ENCODE measurements around the gene RTP2.
"Not testable (repeated sequence)": the region's sequence is repeated elsewhere in the genome, so short reads cannot be mapped to it uniquely, and the experiment has no call there.

The RTP2 gene

DNA sequence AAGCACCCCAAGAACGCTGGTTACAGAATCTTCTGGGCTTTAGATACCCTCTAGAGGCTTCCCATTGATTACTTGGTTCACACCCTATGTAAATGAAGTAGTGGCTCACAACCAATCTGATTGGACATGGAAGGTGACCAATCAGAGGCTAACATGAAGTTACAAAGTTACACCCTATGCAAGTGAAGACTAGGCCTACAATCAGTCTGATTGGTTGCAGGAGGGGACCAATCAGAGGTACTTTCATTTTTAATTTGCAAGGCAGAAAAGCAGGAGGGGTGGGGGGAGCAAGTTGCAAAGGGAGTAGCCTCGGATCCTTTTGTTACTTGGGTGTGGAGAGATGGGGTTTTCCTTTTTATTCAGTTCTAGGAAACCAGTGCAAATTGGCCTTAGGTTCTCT is 11.1 kb upstream of the RTP2 start:
- DNase-seq (ENCODE audit: low read depth in 2 of 2), result no peak

DNA sequence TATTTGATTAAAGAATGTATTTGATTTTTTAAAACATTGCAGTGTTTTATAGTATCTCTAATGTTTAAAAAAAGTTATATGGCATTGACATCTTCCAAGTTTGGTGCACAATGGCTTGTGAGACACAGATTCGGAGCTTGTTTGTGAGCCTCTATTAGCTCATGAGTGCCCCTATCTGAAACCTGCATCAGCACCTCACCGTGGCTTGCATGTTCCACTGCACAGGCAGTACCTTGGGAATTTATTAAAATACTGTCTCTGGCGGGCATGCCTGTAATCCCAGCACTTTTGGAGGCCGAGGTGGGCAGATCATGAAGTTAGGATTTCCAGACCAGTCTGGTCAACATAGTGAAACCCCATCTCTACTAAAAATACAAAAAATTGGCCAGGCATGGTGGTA is 6.8 kb upstream of the RTP2 start:
- no peak for DNase-seq (ENCODE audit: low read depth in 2 of 2)

DNA sequence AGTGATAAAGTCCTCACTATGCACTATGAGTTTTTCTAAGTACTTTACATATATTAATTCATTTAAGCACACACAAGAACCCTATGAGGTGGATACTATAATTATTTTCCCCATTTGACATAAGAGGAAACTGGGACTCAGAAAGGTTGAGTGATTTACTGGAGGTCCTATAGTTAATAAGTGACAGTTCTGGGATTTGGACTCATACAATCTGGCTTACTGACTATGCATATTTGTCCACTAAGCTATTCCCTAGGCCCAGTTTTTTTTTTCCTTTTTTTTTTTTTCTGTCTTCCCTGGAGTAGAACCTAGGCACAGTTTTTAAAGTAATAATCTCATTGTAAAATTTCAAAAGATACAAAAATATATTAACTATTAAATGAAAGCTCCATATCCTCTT is 6.3 kb upstream of the RTP2 start:
- no peak for DNase-seq (ENCODE audit: low read depth in 2 of 2)

DNA sequence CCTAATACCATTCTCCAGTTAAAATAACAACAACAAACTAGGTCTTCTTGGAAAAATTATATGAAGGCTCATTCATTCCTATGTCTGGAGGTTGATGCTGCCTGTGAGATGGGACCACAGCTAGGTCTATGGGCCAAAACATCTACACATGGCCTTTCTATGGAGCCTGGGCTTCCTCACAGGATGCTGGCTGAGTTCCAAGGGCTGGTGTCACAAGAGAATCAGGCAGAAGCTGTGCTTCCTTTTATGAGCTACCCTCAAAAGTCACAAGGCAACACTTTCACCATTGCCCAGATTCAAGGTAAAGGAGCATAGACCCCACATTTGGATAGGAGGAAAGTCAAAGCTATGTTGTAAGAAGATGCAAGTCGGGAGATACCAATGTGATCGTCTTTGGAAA is 4.6 kb upstream of the RTP2 start:
- DNase-seq (ENCODE audit: low read depth in 2 of 2), result no peak

DNA sequence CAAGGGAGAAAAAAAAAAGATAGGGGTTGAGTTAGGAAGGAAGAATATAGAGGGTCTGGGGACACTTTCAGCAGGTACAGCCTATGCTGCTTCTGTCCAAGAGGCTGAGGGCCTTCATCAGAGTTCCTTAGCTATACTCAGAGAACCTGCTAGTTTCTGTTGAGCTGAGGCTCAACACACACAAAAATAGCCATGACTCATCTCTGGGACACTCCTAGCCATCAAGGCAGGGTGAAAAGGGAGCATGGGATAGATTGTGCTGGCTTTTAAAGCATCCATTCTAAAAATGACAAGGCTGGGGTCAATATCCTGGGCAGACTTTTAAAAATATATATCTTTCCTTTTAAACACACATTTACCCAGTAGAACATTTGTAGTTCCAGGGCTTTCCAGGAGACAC is 2.8 kb upstream of the RTP2 start:
- no peak for DNase-seq (ENCODE audit: low read depth in 2 of 2)

DNA sequence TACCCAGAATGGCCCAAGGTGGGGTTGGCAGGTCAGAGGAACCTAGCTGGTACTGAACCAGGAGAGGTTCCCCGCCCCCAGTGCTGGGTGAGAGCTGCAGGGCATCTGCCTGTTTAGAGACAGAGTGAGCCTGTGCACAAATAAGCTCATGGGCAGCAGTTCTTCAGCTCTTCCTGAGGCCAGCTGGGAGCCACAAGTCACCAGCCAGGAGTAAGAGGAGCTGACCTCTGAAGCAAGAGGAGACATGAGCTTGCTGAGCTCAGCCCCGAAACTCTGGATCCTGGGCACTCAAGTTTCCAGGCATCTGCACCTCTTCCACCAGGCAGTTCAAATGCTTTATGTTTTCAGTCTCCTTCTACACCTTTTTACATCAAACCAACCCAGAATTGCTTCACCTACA is 2.1 kb downstream of the RTP2 start:
- DNase-seq (ENCODE audit: low read depth in 2 of 2), result no peak

DNA sequence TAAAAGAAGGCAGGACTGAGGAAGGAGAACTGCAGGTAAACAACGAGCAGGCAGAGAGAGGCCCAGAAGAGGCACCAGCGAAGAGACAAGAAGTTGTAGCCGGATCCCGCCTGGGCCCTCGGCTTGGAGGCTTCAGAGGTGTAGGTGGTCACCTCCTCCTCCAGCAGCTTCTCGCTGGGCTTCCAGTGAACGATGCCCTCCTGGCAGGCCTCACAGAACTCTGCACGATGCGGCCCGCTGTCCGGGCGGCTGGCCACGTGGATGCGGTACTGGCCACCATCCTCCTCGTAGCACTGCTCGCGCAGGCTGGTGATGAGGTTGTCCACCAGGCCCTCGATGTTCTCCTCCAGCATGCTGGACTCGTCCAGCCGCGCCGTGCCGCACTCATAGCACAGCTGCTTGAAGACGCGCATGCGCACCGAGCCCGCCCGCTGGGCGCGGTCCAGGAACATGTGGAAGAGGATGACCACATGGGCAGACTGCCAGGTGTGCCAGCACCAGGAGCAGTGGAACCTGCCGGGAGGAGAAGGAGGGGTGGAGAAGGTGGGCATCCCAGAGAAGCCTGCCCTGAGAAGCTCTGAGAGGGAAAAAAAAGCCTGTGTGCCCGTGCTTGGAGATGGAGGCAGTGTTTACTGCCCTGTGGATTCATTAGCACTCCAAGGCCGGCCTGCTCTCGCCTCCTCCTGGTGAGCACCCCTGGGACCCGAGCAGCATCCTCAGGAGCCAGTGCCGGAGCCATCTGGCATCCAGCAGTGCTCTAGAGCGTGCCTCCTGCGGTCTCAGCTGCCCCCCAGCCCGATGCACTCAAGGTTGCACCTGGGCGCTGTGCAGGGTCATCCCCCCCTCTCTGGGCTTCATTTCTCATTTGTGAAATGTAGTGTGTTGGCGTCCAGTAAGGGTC is 3.6 kb downstream of the RTP2 start:
- no peak for DNase-seq (ENCODE audit: low read depth in 2 of 2)

DNA sequence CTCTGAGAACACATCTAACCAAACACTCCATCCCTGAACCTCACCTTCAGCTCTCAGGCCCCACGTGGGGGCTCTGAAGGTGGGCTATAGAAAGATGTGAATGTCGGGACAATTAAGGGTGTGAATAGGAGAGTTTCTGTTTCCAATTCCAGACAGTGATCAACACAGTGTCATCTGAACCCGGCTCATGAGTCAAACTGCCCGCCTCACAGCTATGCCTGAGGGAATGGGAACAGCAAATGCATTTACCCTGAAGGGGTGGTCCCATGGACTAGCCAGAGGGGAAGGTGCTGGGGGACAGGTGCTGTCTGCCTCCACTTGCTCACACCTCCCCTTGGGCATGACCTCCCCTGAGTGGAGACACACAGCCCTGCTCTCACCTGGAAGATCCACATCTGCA is 6.3 kb downstream of the RTP2 start:
- DNase-seq (ENCODE audit: low read depth in 2 of 2), result no peak

DNA sequence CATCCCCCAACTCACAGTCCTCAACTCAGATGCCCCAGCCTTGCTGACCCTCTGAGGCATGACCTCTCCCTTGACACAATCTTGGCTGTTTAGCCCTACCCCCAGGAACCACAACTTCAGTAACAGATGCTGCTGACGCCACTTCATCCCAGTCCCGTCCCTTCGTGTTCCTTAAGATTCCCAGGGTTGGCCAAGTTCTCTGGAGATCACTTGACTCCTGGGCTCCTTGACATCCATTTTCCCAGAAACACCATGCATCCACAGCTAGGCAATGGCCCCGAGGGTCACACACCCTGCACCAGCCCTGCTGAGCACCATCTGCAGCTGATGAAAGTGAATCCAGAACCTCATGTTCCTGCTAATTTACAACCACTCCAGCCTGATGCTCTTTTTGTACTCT is 6.9 kb downstream of the RTP2 start:
- DNase-seq (ENCODE audit: low read depth in 2 of 2), result no peak

DNA sequence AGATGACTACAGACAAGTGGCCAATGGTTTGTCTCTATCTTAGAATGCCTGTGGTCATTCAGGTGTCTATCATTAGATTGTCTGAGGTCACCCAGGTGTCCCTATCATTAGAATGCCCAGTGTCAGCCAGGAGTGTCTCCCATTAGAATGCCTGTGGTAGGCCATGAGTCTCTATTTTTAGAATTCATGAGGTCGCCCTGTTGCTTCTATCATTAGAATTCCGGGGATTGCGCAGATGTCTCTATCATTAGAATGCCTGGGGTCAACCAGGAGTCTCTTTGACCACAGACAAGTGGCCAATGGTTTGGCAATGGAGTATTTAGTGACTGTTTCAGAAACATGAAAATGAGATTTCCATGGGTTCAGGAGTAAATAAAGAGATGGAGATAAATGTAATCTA is 7.6 kb downstream of the RTP2 start:
- no peak for DNase-seq (ENCODE audit: low read depth in 2 of 2)

DNA sequence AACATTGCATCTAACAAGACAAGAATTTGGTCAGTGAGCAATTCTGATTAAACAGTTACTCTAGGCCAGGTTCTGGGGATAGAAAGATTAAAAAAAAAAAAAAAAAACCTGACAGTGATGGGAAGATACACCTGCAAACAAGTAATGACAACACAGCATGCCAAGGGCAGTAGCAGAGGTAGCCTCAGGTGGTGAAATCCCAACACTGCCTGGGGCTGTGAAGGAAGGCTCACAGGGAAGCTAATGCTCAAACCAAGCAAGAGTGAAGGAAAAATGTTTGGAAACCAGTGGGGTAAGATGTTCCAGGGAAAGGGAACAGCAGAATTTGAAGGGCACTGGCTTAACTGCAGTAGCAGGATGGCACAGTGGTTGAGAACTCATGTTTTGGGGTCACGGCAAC is 8.9 kb downstream of the RTP2 start:
- no peak for DNase-seq (ENCODE audit: low read depth in 2 of 2)

DNA sequence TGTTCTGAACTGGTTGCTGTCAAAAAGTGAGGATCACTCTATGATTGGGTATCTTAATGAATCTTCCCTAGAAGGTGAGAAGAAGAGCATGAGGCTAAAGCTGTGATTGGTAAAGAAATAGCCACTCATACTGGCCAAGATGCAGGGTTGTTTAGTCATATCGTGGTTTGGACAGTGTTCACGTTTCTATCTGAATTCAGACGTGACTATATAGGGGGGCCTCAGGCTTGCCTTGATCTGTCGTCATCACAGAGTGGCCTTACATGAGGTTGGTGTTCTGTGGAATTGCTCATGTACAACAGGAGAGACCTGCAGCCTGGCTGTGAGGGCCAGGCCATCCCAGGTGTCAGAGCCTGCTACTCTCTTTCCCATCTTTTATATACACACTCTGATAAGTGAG is 12.4 kb downstream of the RTP2 start:
- no peak for DNase-seq (ENCODE audit: low read depth in 2 of 2)

DNA sequence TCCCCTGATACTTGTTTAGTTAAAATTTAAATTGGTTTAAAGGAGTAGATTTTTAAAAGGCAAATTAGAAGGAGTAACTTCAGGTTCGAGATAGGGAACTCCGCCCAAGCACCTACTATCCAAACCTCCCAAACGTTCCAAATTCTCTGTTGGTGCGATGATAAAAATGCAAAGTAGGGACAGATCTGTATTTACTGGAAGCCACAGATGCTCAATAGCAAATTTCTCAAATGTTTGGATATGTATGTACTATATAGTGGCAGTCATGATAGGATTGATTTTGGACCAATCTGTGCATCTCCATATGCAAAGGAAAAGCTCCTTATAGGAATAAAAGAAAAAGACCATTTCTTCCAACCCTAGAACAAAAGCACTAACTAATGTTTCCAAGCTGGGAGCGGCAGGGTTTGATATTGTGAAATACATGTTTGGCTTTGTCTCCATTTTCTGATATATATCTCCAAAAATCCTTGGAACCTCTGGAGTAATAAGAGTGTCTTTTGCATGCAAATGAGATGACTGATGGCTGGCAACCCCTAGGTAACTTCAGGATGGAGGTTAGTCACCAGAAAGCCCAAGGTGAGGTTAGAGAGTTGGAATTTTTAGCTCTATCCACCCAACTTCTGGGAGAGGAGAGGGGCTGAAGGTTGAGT is 15.6 kb downstream of the RTP2 start:
- DNase-seq (ENCODE audit: low read depth in 2 of 2), result no peak

DNA sequence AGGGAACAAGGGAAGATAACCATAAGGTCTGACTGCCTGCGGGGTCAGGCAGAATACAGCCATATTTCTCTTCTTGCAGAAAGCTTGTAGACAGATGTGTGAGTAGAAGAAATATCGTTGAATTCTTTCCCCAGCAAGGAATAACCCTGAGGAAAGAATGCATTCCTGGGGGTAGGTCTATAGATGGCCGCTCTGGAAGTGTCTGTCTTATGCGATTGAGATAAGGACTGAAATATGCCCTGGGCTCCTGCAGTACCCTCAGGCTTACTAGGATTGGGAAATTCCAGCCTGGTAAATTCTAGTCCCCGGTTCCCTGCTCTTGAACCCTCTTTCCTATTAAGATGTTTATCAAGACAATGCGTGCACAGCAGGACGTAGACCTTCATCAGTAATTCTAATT is 16.4 kb downstream of the RTP2 start:
- DNase-seq (ENCODE audit: low read depth in 2 of 2), result no peak

DNA sequence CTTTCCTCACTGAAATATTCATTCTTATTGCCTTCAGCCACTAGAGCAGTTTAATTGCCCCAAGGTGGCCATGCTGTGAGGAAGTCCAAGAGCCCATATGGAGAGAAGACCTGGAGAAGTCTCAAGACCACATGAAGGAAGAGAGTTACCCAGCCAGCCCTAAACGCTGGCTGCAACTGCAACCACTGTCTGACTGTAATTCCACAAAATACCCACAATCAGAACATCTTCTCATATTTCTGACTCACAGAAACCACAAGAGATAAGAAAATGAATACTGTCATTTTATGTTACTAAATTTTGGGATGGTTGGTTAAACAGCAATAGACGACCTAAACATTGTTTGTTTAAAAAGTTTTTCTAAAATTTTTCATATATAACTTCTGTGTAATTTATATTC is 17.5 kb downstream of the RTP2 start:
- DNase-seq (ENCODE audit: low read depth in 2 of 2), result no peak

DNA sequence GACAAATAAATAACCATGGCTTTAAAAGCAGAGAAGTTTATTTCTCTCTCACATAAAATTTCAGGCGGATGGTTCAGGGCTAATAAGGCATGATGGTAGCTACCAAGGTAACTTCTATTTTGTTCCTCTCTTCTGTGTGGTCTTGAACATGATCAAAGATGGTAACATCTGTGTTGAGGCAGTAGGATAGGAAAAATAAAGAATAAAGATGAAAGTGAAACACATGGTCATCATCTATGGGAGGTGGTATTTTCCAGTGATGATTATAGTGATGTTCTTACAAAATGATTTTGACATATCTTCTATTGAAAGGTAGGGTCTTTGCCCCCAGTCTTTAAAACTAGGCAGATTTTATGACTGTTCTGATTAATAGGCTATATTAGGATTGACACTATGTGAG is 17.9 kb downstream of the RTP2 start:
- no peak for DNase-seq (ENCODE audit: low read depth in 2 of 2)

DNA sequence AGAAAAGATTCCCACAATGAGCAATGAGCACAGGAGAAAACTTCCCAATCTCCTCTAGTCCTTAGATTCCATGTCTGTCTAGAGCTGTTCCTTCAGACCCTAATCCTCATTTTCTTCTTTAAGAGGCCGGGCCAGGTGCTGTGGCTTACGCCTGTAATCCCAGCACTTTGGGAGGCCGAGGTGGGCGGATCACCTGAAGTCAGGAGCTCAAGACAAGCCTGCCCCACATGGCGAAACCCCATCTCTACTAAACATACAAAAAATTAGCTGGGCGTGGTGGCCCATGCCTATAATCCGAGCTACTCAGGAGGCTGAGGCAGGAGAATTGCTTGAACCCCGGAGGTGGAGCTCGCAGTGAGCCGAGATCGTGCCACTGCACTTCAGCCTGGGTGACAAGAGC is 20.6 kb downstream of the RTP2 start:
- DNase-seq (ENCODE audit: low read depth in 2 of 2), result not testable (repeated sequence)

DNA sequence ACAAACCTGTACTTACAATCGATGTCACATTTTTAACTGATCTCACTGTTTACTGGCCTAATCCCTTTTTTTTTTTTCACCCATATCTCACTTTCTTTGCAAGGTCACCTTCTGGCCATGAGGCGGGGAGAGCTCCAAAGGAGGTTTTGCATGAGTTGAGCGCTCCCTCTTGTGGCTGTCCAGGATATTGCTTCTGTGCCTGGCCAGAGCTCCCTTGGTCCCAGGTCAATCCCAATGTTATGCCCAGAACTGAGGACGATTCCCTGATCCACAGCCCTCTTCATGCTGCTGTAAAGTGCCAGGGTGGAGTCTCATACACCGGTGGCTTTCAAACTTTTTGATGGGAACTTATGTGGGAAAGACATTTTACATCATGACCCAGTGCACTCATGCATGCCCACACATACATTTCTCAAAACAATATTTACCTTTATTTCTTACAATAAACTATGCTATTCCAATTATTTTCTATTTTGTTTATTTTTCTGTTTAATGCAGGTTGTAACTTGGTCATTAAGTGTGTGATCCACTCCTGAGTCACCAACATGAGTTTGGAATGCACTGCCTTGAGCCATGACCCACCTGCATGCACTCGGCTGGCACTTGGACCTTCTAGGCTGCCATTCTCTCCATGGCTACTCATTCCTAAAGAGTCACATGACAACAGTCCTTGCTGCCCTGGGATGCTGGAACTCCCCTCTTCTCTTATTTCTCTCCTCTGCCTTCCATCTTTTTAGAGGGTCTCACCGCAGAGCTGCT is 22.5 kb downstream of the RTP2 start:
- peak in 1 of 2 donors; percentile 23 for DNase-seq (ENCODE audit: low read depth in 2 of 2)

DNA sequence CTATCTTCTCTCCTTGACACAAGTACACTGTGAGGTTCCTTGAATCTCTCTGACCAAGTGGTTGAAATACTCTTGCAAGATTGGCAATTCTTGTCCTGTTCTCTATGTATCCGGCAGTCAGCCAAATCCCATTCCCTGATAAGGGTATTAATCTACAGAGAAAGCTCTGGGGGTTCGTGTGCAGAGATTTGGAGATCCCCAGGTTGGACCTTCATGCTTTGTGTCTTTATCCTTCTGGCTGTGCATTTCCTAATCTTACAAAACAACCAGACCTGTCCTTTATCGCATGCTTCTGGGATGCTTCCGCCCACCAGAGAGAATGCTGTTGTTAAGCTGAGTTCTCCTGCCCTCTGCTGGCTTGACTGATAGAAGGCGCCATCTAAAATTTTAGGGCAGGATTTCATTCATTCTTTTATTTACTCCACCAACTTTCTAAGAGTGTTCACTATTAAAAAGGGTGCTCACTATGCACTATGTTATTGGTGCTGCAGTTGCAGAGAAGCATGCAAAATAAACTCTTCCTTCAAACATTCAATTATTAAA is 23.6 kb downstream of the RTP2 start:
- no peak for DNase-seq (ENCODE audit: low read depth in 2 of 2)

DNA sequence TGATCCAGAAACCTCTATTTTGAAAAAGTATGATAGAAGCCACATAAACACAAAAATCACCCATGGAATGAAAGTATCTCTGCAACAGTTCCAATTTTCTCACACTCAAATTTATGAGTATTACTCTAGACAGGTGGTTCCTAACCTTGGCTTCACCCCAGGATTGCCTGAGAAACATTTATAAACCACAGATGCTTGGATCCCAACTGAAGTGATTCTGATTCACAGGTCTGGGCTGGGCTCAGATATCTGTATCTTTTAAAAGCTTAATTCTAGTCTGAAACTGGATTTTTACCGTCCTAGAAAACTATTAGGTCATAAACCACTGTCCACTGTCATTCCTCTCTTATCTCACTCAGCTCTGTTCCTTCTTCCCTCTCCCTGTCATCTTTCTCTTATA is 24.8 kb downstream of the RTP2 start:
- no peak for DNase-seq (ENCODE audit: low read depth in 2 of 2)

DNA sequence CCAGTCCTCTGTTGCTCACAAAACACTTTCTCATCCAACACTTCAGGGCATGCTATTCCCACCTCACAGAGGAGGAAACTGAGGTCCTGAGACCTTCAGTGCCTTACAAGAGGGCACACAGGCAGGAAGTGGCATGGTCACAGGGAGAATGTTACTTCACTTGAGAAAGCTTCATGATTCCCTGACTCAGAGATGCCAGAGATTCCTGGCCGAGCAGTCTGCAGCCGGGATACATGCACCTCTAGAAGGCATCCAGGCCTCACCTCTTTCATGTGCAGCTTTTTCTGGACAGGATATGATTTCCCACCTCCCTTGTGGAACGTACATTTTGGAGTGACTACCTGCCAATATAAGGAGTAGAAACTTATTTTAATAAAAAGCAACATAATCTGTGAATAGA is 29.3 kb downstream of the RTP2 start:
- no peak for DNase-seq (ENCODE audit: low read depth in 2 of 2)

DNA sequence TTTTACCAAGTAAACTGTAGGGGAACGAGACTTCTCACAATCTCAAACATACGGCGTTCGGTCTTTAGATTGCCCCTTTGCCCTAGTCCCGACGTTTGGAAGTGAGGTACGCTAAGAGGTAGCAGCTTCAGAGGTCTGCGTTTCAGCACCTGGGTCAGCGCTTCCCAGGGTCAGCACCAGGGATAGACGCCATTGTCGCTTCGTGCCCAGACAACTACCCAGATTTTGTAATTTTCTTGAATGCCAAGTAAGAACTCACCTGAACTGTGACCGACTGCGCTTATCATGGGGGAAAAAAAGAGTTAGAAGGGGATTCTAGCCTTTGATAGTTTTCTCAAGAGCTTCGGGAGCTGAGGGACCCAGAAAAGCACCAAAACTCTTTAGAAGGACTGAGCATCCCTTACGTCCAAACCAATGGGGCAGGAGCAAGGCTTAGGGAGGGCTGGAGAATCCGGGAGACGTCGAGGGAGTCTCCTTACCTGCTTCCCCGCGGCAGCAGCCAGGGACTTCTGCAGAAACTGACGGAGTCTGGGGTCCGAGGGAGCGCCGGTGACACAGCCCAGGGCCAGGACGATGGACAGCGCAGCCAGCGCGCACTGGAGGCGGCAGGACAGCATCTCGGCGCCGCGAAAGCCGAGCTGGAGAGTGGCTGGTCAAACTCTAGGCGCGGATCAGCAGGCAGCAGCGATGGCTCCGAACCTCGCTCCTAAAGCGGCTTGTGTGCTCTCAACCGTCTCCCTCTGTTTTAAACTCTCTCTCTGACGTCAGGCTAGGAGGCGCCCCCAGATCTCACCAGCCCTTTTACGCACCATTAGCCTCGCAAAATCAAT is 32.5 kb downstream of the RTP2 start, which contains the start of gene SST:
SST (minus strand) TSS at position 720 of the 830 bp plus-strand sequence; CDS start at position 617, 103 bp downstream.
- no peak for DNase-seq (ENCODE audit: low read depth in 2 of 2)

Measured in stimulated activated CD8-positive, alpha-beta memory T cell treated with anti-CD3 and anti-CD28 coated beads, Interleukin-15, amount 100 ng/mL, for 4 hours (primary cell).